Mesendoderm (in vitro differentiated cells): Measurements from ENCODE around the gene TXNDC5.

Source experiments
- DNase-seq: peaks from one replicate; pipeline ENCODE4 v3.0.0; 2013
- H2AK5ac ChIP-seq: 2 replicates; pipeline ENCODE4 v1.6.1; 2013; ENCODE audit warnings: low read length, inconsistent platforms
- H2BK120ac ChIP-seq: 2 replicates; pipeline ENCODE4 v1.6.1; 2013; ENCODE audit warnings: low read depth, mild to moderate bottlenecking, low read length, moderate library complexity, mixed read lengths
- H2BK15ac ChIP-seq: replicated peaks from 2 replicates; pipeline ENCODE4 v1.6.1; 2013; ENCODE audit warnings: low read depth, mild to moderate bottlenecking, moderate library complexity
- H2BK5ac ChIP-seq: 2 replicates; pipeline ENCODE4 v1.6.1; 2013; ENCODE audit warnings: low read length, inconsistent platforms
- H3K18ac ChIP-seq: 2 replicates; pipeline ENCODE4 v1.6.1; 2013; ENCODE audit warnings: mild to moderate bottlenecking, low read length, mixed read lengths
- H3K23ac ChIP-seq: one replicate; pipeline ENCODE4 v1.6.1; 2013; ENCODE audit warnings: low read length
- H3K27ac ChIP-seq: 2 replicates; pipeline ENCODE4 v1.5.1; 2013; ENCODE audit warnings: low read depth, mild to moderate bottlenecking, inconsistent platforms, low read length, moderate library complexity
- H3K27me3 ChIP-seq: 2 replicates; pipeline ENCODE4 v1.6.1; 2013; ENCODE audit warnings: low read length, control low read depth, mild to moderate bottlenecking, inconsistent platforms; ENCODE audit not compliant: insufficient read depth, poor library complexity
- H3K36me3 ChIP-seq: 2 replicates; pipeline ENCODE4 v1.6.1; 2013; ENCODE audit warnings: low read length, inconsistent platforms; ENCODE audit not compliant: control insufficient read depth, insufficient read depth
- H3K4ac ChIP-seq: one replicate; pipeline ENCODE4 v1.6.1; 2013; ENCODE audit warnings: low read depth, mild to moderate bottlenecking, low read length, moderate library complexity
- H3K4me1 ChIP-seq: 2 replicates; pipeline ENCODE4 v1.6.1; 2013; ENCODE audit warnings: low read depth, low read length, inconsistent platforms; ENCODE audit not compliant: control insufficient read depth
- H3K4me2 ChIP-seq: 2 replicates; pipeline ENCODE4 v1.6.1; 2013; ENCODE audit warnings: low read length
- H3K4me3 ChIP-seq: 2 replicates; pipeline ENCODE4 v1.5.1; 2013; ENCODE audit warnings: mild to moderate bottlenecking, low read length
- H3K56ac ChIP-seq: one replicate; pipeline ENCODE4 v1.6.1; 2013; ENCODE audit warnings: low read length
- H3K79me1 ChIP-seq: 2 replicates; pipeline ENCODE4 v1.6.1; 2013; ENCODE audit warnings: low read length, inconsistent platforms
- H3K79me2 ChIP-seq: 2 replicates; pipeline ENCODE4 v1.6.1; 2013; ENCODE audit warnings: mild to moderate bottlenecking, low read length; ENCODE audit not compliant: control insufficient read depth, insufficient read depth
- H3K9ac ChIP-seq: 2 replicates; pipeline ENCODE4 v1.6.1; 2013; ENCODE audit warnings: low read length, inconsistent platforms
- H4K5ac ChIP-seq: one replicate; pipeline ENCODE4 v1.6.1; 2013; ENCODE audit warnings: low read length
- H4K8ac ChIP-seq: one replicate; pipeline ENCODE4 v1.6.1; 2013; ENCODE audit warnings: low read depth, mild to moderate bottlenecking, control low read depth, low read length, moderate library complexity
- WGBS: extraction: QIAGEN DNeasy Blood & Tissue Kit; methylation state at CpG from one replicate; pipeline ENCODE4 v1.1.7; 2013; ENCODE audit warnings: low lambda C conversion rate, missing lambda C conversion rate; ENCODE audit not compliant: insufficient coverage; ENCODE audit errors: extremely low coverage; 5-methylcytosine and 5-hydroxymethylcytosine counted together

Gene TXNDC5

GRCh38 chr6:7888587-7889357 is 21.8 kb downstream of the TXNDC5 start:
- Histone ChIP-seq H3K79me2 (no peaks in the 10 kb centered on the region), H2BK15ac (no peak overlapping the region), H2AK5ac (no peak overlapping the region), H3K79me1 (peaks cover 2% of the 10 kb centered on the region), H3K56ac (no peak overlapping the region), H3K27me3 (no peaks in the 10 kb centered on the region), H2BK120ac (no peak overlapping the region), H3K4me1 (no peaks in the 10 kb centered on the region), H3K18ac (no peak overlapping the region), H2BK5ac (no peak overlapping the region), H4K8ac (no peak overlapping the region), H4K5ac (no peak overlapping the region), H3K9ac (no peak overlapping the region), H3K4ac (no peak overlapping the region), H3K4me2 (no peak overlapping the region), H3K4me3 (no peak overlapping the region), H3K23ac (no peak overlapping the region), H3K36me3 (peaks cover 17% of the 10 kb centered on the region), H3K27ac (no peak overlapping the region)
- no CpG with 5 or more reads among the region's 25 CpGs for WGBS
- DNase-seq = no peak

DNA sequence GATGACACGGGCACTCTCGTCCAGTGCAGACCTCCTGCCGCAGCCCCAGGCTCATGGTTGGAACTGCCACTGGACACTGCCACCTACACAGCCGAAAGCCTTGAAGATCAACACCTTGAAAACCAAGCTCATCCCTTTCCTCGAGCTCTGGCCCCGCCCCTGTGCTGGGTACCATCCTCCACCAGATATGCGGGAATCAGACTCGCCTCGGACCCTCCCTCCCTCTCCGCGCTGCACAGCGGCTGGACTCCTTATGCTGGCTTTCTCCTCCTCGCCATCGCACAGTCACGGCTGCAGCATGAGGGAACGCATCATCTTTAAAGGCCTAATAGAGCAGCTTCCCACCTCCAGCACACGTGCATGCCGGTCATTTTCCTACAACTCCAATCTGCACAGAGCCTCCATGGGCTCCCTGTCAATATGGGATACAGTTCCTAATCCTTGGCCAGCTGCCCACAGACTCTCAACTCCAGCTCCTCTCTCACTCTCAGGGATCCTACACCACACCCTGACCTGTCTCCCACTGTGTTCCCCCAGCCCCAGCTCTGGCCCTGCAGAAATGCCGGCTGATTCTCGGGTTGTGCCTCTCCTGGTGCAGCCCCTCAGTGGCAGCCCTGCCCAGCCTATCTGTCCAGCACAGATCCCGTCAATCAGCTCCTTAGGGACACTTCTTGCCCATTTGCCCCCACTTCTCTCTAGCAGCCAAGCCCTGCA is 23.2 kb downstream of the TXNDC5 start:
- H3K23ac ChIP-seq = no peak overlapping the region
- H4K8ac ChIP-seq = no peak overlapping the region
- no peak overlapping the region for H3K27ac ChIP-seq
- peaks cover 2% of the 10 kb centered on the region for H3K79me1 ChIP-seq
- H3K56ac ChIP-seq = no peak overlapping the region
- H2BK5ac ChIP-seq = no peak overlapping the region
- H3K18ac ChIP-seq = no peak overlapping the region
- H3K4me2 ChIP-seq = no peak overlapping the region
- WGBS = no CpG with 5 or more reads among the region's 21 CpGs
- no peak overlapping the region for H2AK5ac ChIP-seq
- H3K4me1 ChIP-seq = no peaks in the 10 kb centered on the region
- no peak overlapping the region for H2BK120ac ChIP-seq
- DNase-seq = no peak
- H3K4me3 ChIP-seq = no peak overlapping the region
- no peaks in the 10 kb centered on the region for H3K27me3 ChIP-seq
- peaks cover 21% of the 10 kb centered on the region for H3K36me3 ChIP-seq
- no peak overlapping the region for H3K4ac ChIP-seq
- H4K5ac ChIP-seq = no peak overlapping the region
- no peak overlapping the region for H2BK15ac ChIP-seq
- no peaks in the 10 kb centered on the region for H3K79me2 ChIP-seq
- H3K9ac ChIP-seq = no peak overlapping the region

- Histone ChIP-seq H2BK5ac (no peak overlapping the region), H3K4me3 (no peak overlapping the region), H2AK5ac (no peak overlapping the region), H3K4me2 (no peak overlapping the region), H3K79me1 (peaks cover 2% of the 10 kb centered on the region), H3K4me1 (no peaks in the 10 kb centered on the region), H3K23ac (no peak overlapping the region), H3K79me2 (no peaks in the 10 kb centered on the region), H2BK120ac (no peak overlapping the region), H3K27me3 (no peaks in the 10 kb centered on the region), H3K36me3 (peaks cover 28% of the 10 kb centered on the region), H3K27ac (no peak overlapping the region), H3K4ac (no peak overlapping the region), H4K8ac (no peak overlapping the region), H3K56ac (no peak overlapping the region), H2BK15ac (no peak overlapping the region), H3K18ac (no peak overlapping the region), H3K9ac (no peak overlapping the region), H4K5ac (no peak overlapping the region)
- no CpG with 5 or more reads among the region's 3 CpGs for WGBS
- DNase-seq = no peak
Observed at GRCh38 chr6:7886132-7886531, 24.5 kb downstream of the TXNDC5 start.

DNA sequence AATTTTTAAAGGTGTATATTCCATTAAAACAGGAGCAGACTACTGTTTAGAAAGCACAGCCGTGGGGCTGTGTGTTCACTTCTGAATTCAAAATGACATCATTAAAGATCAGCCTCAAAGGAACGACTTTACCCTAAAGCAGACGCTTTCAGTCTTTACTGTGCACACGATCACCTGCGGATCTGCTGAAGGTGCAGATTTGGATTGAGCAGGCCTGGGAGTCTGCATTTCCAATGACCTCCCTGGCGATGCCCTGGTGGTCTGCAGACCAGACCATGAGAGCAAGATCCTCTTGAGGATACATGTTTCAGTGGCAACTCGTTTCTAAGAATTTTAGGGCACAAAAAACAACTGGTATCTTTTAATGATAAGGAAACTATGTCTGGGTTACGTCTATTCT is 27.2 kb downstream of the TXNDC5 start:
- Histone ChIP-seq H3K4me2 (no peak overlapping the region), H3K56ac (no peak overlapping the region), H3K79me2 (no peaks in the 10 kb centered on the region), H3K36me3 (peaks cover 20% of the 10 kb centered on the region), H2BK5ac (no peak overlapping the region), H3K4me1 (no peaks in the 10 kb centered on the region), H4K8ac (no peak overlapping the region), H3K23ac (no peak overlapping the region), H3K4ac (no peak overlapping the region), H2AK5ac (no peak overlapping the region), H3K4me3 (no peak overlapping the region), H3K27me3 (no peaks in the 10 kb centered on the region), H2BK15ac (no peak overlapping the region), H4K5ac (no peak overlapping the region), H2BK120ac (no peak overlapping the region), H3K79me1 (no peaks in the 10 kb centered on the region), H3K27ac (no peak overlapping the region), H3K9ac (no peak overlapping the region), H3K18ac (no peak overlapping the region)
- no peak for DNase-seq
- no CpG with 5 or more reads among the region's 8 CpGs for WGBS

DNA sequence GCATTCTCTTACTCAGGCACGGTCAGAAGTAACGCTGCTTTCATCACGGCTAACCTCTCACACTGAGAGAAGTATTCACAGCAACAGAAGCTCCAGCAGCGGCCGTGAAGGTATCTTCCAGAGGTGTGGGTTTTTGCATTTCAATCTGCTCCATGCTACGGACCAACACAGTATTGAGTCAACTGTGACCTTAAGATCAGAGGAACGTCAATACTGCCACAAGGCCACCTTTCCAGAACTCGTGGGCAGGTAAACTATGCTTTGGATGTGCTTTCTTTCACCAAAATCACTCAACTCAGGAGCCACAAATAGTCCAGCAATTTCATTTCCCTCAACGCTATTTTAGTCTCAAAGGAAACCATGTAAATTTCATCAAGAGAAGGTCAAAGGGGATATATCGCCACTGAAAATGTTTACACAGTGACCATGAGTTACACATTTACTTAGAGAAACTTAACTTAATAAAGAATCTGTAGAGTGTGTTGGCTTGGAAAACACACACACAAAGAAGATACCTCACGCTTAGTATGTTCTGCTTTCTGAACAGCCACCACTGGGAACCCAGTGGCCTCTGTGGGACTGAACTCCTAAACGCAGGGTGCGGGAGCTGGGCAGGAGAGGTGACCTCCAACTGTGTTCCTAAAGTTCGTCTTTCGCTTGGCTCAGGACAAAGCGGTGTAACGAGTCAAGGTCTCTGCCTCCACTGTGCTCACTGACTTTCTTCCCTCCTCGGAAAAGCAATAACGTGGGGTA is 27.9 kb downstream of the TXNDC5 start:
- H2BK15ac ChIP-seq = no peak overlapping the region
- H3K4ac ChIP-seq = no peak overlapping the region
- H3K4me2 ChIP-seq = no peak overlapping the region
- no peak overlapping the region for H3K4me3 ChIP-seq
- no peaks in the 10 kb centered on the region for H3K79me2 ChIP-seq
- H2BK5ac ChIP-seq = no peak overlapping the region
- no peaks in the 10 kb centered on the region for H3K27me3 ChIP-seq
- H2AK5ac ChIP-seq = no peak overlapping the region
- H3K9ac ChIP-seq = no peak overlapping the region
- H3K23ac ChIP-seq = no peak overlapping the region
- H3K18ac ChIP-seq = no peak overlapping the region
- no peak overlapping the region for H4K8ac ChIP-seq
- no peak overlapping the region for H4K5ac ChIP-seq
- H3K36me3 ChIP-seq = peaks cover 20% of the 10 kb centered on the region
- no CpG with 5 or more reads among the region's 19 CpGs for WGBS
- H3K56ac ChIP-seq = no peak overlapping the region
- H3K27ac ChIP-seq = no peak overlapping the region
- no peak overlapping the region for H2BK120ac ChIP-seq
- no peak for DNase-seq
- no peaks in the 10 kb centered on the region for H3K79me1 ChIP-seq
- H3K4me1 ChIP-seq = no peaks in the 10 kb centered on the region
